K562 (cell line): Measurements from ENCODE around the gene ASPRV1. TPM values are rescaled to one million over a fixed set of nuclear protein-coding genes. Genes with fewer than 3 reads are reported as not detected.

ENCODE experiments used
- CHAMP1 ChIP-seq: fragments of 450-650 bp; IDR thresholded peaks from 2 replicates; pipeline ENCODE4 v1.6.1; 2016; ENCODE audit warnings: mild to moderate bottlenecking
- HCFC1 ChIP-seq: IDR thresholded peaks from 2 replicates; pipeline ENCODE4 v1.6.1; 2012; ENCODE audit warnings: low read depth, low read length, improper control_type of control experiment
- HDAC6 ChIP-seq: IDR thresholded peaks from 2 replicates; pipeline ENCODE4 v1.6.1; 2012; ENCODE audit warnings: low read depth, mild to moderate bottlenecking, control low read depth, inconsistent platforms, low read length, moderate library complexity
- HSF4 ChIP-seq: fragments of 250-450 bp; sonication (Bioruptor Pico); IDR thresholded peaks from 2 replicates; pipeline ENCODE4 v2.1.2; 2022; ENCODE audit warnings: mild to moderate bottlenecking, moderate library complexity, borderline replicate concordance
- IFI16 ChIP-seq: fragments of 250-450 bp; sonication (Bioruptor Pico); IDR thresholded peaks from 2 replicates; pipeline ENCODE4 v2.1.2; 2022; ENCODE audit warnings: mild to moderate bottlenecking, inconsistent platforms
- MAFG ChIP-seq: fragments of 450-650 bp; conservative IDR thresholded peaks from 2 replicates; pipeline ENCODE4 v1.6.1; 2016; ENCODE audit warnings: missing genetic modification characterization, missing compliant biosample characterization
- MBD2 ChIP-seq: sonication (generic); IDR thresholded peaks from 2 replicates; pipeline ENCODE4 v1.6.1; 2016; ENCODE audit warnings: low read depth, borderline replicate concordance
- MTA1 ChIP-seq: fragments of 450-650 bp; IDR thresholded peaks from 2 replicates; pipeline ENCODE4 v1.6.1; 2017; ENCODE audit warnings: borderline replicate concordance
- NUFIP1 ChIP-seq: fragments of 450-650 bp; IDR thresholded peaks from 2 replicates; pipeline ENCODE4 v1.6.1; 2018; ENCODE audit not compliant: partially characterized antibody
- POLR3G ChIP-seq: IDR thresholded peaks from 2 replicates; pipeline ENCODE4 v1.6.1; 2011; ENCODE audit not compliant: insufficient read length, insufficient replicate concordance; ENCODE audit errors: extremely low read depth
- SMARCA4 ChIP-seq: fragments of 450-650 bp; IDR thresholded peaks from 2 replicates; pipeline ENCODE4 v1.6.1; 2016
- SP2 ChIP-seq: IDR thresholded peaks from 2 replicates; pipeline ENCODE4 v1.6.1; 2011; ENCODE audit warnings: mild to moderate bottlenecking, low read depth, low read length, moderate library complexity; ENCODE audit not compliant: poor library complexity, severe bottlenecking; ENCODE audit errors: extremely low read depth
- THRA ChIP-seq: fragments of 450-650 bp; IDR thresholded peaks from 2 replicates; pipeline ENCODE4 v1.6.1; 2017; ENCODE audit warnings: mild to moderate bottlenecking, moderate library complexity
- U2AF1 ChIP-seq: fragments of 200-400 bp; formaldehyde crosslinking; optimal IDR thresholded peaks from 2 replicates; pipeline ENCODE3; 2017; ENCODE audit warnings: mild to moderate bottlenecking, low read depth, low read length, moderate library complexity
- ZNF324 ChIP-seq: fragments of 250-450 bp; sonication (Bioruptor Pico); IDR thresholded peaks from 2 replicates; pipeline ENCODE4 v1.4.0; 2020; ENCODE audit warnings: mild to moderate bottlenecking
- ZNF407 ChIP-seq: fragments of 450-650 bp; IDR thresholded peaks from 2 replicates; pipeline ENCODE4 v1.6.1; 2016; ENCODE audit warnings: low read depth
- ZNF76 ChIP-seq: fragments of 250-450 bp; sonication (Bioruptor Pico); IDR thresholded peaks from 2 replicates; pipeline ENCODE4 v1.4.0; 2020; ENCODE audit warnings: mild to moderate bottlenecking, moderate library complexity, borderline replicate concordance
- polyA plus RNA-seq, 8 experiments: library from polyadenylated mRNA; depleted of rRNA in 4 of 8; stranded (reverse) in 5 of 8; unstranded in 3 of 8; fragments of >200 nt; fragmentation: Nextera tagmentation in 2 of 8; fragmentation: Illumina TruSeq in 1 of 8; extraction: Ambion mirVana in 2 of 8; extraction: Trizol in 1 of 8; gene quantifications; 2 replicates each; pipeline versions ENCODE4 v1.2.1 to v1.2.3, GENCODE V29; 2011 to 2014; ENCODE audit warnings: inconsistent platforms in 1 of 8, missing spikeins in 1 of 8
- total RNA-seq, 7 experiments: library from RNA; depleted of rRNA in 6 of 7; stranded (reverse); fragments of >200 nt in 6 of 7; fragmentation: Illumina TruSeq in 2 of 7; extraction: Trizol in 2 of 7; gene quantifications; 2 replicates each; pipeline versions ENCODE4 v1.2.1 to v1.2.3, GENCODE V29; 2011 to 2021; ENCODE audit warnings: low replicate concordance in 1 of 7

Gene ASPRV1
- total and polyA plus RNA-seq, 9 of the 15 experiments (the other 6 are each of a cell fraction or from before 2014, with no cell fraction given), result 0.17 to 0.72 (median 0.47) TPM; not detected in 1

- TF ChIP-seq ZNF407 (no peak), ZNF76 (CRISPR knock-in tag) (no peak), POLR3G (no peak), U2AF1 (no peak), CHAMP1 (no peak), THRA (no peak), SMARCA4 (peak; percentile 90), SP2 (no peak), ZNF324 (no peak), HDAC6 (no peak), IFI16 (no peak), MTA1 (peak; percentile 57; the same call in 1 of the 2 replicates), MAFG (tag) (peak; percentile 72), MBD2 (no peak), HSF4 (CRISPR knock-in tag) (no peak), HCFC1 (no peak), NUFIP1 (no peak)
Observed at GRCh38 chr2:69997015-69997830, 35.8 kb upstream of the ASPRV1 start (continued).
